Bronchial epithelial cell (primary cell): ENCODE results near the gene FNIP2. TPM values are rescaled to one million over a fixed set of nuclear protein-coding genes. Genes with fewer than 3 reads are reported as not detected.
"Not testable (repeated sequence)": the region's sequence is repeated elsewhere in the genome, so short reads cannot be mapped to it uniquely, and the experiment has no call there.

Experiments used
- DNase-seq: peaks from one replicate; pipeline ENCODE4 v3.0.0-alpha.2; 2010; ENCODE audit warnings: low read depth
- FAIRE-seq: peaks from 2 replicates; lab custom pipeline; 2011; peaks lifted over from hg19 to GRCh38; lab: Jason Lieb, UNC
- H3K27me3 ChIP-seq: 2 replicates; pipeline ENCODE4 v1.5.1; 2011; ENCODE audit warnings: low read length; ENCODE audit not compliant: control insufficient read depth, insufficient read depth
- H3K36me3 ChIP-seq: 2 replicates; pipeline ENCODE4 v1.5.1; 2011; ENCODE audit warnings: low read length; ENCODE audit not compliant: control insufficient read depth, insufficient read depth
- H3K4me3 ChIP-seq: 2 replicates; pipeline ENCODE4 v1.5.1; 2011; ENCODE audit warnings: mild to moderate bottlenecking, low read depth, low read length, control low read depth
- total RNA-seq: library from RNA; depleted of rRNA; stranded (reverse); fragments of >200 nt; gene quantifications from 2 replicates; pipeline ENCODE4 v1.2.1, GENCODE V29; 2014
- TF ChIP-seq, protein P1 (sequence below): IDR thresholded peaks from 2 replicates; pipeline ENCODE4 v1.5.1; 2011; ENCODE audit warnings: mild to moderate bottlenecking, moderate library complexity, low read length, control low read depth, inconsistent platforms; ENCODE audit not compliant: insufficient read depth, severe bottlenecking

Gene FNIP2
- total RNA-seq, 1 donor from 2014 or later, result 16.6 TPM

GRCh38 chr4:158741326-158742021 is 27.4 kb upstream of the FNIP2 start:
- no peak overlapping the region for H3K4me3 ChIP-seq
- FAIRE-seq, result no peak
- TF ChIP-seq, protein P1, sequence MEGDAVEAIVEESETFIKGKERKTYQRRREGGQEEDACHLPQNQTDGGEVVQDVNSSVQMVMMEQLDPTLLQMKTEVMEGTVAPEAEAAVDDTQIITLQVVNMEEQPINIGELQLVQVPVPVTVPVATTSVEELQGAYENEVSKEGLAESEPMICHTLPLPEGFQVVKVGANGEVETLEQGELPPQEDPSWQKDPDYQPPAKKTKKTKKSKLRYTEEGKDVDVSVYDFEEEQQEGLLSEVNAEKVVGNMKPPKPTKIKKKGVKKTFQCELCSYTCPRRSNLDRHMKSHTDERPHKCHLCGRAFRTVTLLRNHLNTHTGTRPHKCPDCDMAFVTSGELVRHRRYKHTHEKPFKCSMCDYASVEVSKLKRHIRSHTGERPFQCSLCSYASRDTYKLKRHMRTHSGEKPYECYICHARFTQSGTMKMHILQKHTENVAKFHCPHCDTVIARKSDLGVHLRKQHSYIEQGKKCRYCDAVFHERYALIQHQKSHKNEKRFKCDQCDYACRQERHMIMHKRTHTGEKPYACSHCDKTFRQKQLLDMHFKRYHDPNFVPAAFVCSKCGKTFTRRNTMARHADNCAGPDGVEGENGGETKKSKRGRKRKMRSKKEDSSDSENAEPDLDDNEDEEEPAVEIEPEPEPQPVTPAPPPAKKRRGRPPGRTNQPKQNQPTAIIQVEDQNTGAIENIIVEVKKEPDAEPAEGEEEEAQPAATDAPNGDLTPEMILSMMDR, result no peak
- peak; percentile 22 for DNase-seq
- H3K27me3 ChIP-seq, result no peaks in the 10 kb centered on the region
- H3K36me3 ChIP-seq, result no peaks in the 10 kb centered on the region

GRCh38 chr4:158746537-158746936 is 22.3 kb upstream of the FNIP2 start:
- H3K36me3 ChIP-seq, FAIRE-seq, DNase-seq, H3K4me3 ChIP-seq, H3K27me3 ChIP-seq: not testable (repeated sequence)

- DNase-seq (no peak), FAIRE-seq (no peak)
- H3K4me3 ChIP-seq, result no peak overlapping the region
- H3K36me3 ChIP-seq, result no peaks in the 10 kb centered on the region
- TF ChIP-seq, protein P1, result no peak
- no peaks in the 10 kb centered on the region for H3K27me3 ChIP-seq
Measured at GRCh38 chr4:158750379-158750778, 18.4 kb upstream of the FNIP2 start.

GRCh38 chr4:158754385-158755180 is 14.2 kb upstream of the FNIP2 start:
- FAIRE-seq, result no peak
- no peak for DNase-seq
- TF ChIP-seq, protein P1, result no peak

DNA sequence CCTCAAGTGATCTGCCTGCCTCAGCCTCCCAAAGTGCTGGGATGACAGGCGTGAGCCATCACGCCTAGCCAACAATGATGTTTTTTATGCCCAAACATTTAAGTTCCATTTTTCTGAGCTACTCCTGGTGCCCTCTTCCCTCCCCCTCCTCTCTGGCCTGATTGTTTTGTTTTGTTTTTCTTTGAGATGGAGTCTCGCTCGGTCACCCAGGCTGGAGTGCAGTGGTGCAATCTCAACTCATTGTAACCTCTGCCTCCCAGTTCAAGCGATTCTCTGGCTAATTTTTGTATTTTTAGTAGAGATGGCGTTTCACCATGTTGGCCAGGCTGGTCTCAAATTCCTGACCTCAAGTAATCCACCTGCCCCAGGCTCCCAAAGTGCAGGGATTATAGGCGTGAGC is 13.0 kb upstream of the FNIP2 start:
- not testable (repeated sequence) for H3K4me3 ChIP-seq, H3K36me3 ChIP-seq, FAIRE-seq, DNase-seq, H3K27me3 ChIP-seq

More at GRCh38 chr4:158754385-158755180, 14.2 kb upstream of the FNIP2 start:
- no peak overlapping the region for H3K4me3 ChIP-seq
- no peaks in the 10 kb centered on the region for H3K27me3 ChIP-seq
- no peaks in the 10 kb centered on the region for H3K36me3 ChIP-seq

- TF ChIP-seq, protein P1, result no peak
Measured at GRCh38 chr4:158756588-158756987, 12.2 kb upstream of the FNIP2 start.

More at GRCh38 chr4:158756588-158756987, 12.2 kb upstream of the FNIP2 start:
- no peaks in the 10 kb centered on the region for H3K36me3 ChIP-seq
- no peak overlapping the region for H3K4me3 ChIP-seq
- H3K27me3 ChIP-seq, result no peaks in the 10 kb centered on the region
- no peak for FAIRE-seq
- no peak for DNase-seq
